Right cardiac atrium (tissue), 5 donors: ENCODE results near the gene CCL11. TPM values are rescaled to one million over a fixed set of nuclear protein-coding genes. Genes with fewer than 3 reads are reported as not detected.

ENCODE experiments used
- ATAC-seq, 2 donors: fragments of 200-7000 bp; cut with Tn5 transposase; one replicate each; pipeline versions ENCODE4 v1.8.0 to v1.9.1; 2020; ENCODE audit warnings: moderate library complexity in 2 of 2, mild to moderate bottlenecking in 1 of 2
- DNase-seq, 3 donors: peaks; one replicate each; pipeline ENCODE4 v3.0.0-alpha.2; 2020
- H3K27ac ChIP-seq: one replicate; pipeline ENCODE4 v1.5.1; 2013; ENCODE audit warnings: mild to moderate bottlenecking, low read length, control low read depth, moderate library complexity
- H3K27me3 ChIP-seq: one replicate; pipeline ENCODE4 v1.6.1; 2013; ENCODE audit not compliant: control insufficient read depth, insufficient read depth
- H3K4me1 ChIP-seq: one replicate; pipeline ENCODE4 v1.6.1; 2013; ENCODE audit warnings: low read length; ENCODE audit not compliant: control insufficient read depth, insufficient read depth
- H3K4me3 ChIP-seq: one replicate; pipeline ENCODE4 v1.5.1; 2013; ENCODE audit warnings: low read length, control low read depth
- H3K9me3 ChIP-seq: one replicate; pipeline ENCODE4 v1.6.1; 2013; ENCODE audit warnings: low read length; ENCODE audit not compliant: control insufficient read depth
- WGBS: extraction: QIAGEN DNeasy Blood & Tissue Kit; methylation state at CpG from one replicate; pipeline ENCODE4 v1.1.7; 2013; 5-methylcytosine and 5-hydroxymethylcytosine counted together
- intact Hi-C, 4 donors: fragments of 100-400 bp; cut with DNase I; formaldehyde crosslinking; loops; one replicate each; pipeline versions ENCODE4 v1.11.0 to v1.14.0; 2022 to 2023
- polyA plus RNA-seq: library from polyadenylated mRNA; stranded (reverse); fragments of 200-250 nt; gene quantifications from one replicate; pipeline ENCODE4 v1.2.3, GENCODE V29; 2013
- total RNA-seq, 4 donors: library from RNA; stranded (reverse); fragmentation: NEBNext Ultra II Directional; extraction: Animal tissue kit (Norgen Biotek cat#: 25700); gene quantifications; one replicate each; pipeline ENCODE4 v1.2.1, GENCODE V29; 2021
- donor health status: healthy with polysubstance abuse.
- donor health status: DM: no; HTN: yes; CAD: no.
- donor health status: DM: no; HTN: no; CAD: no.
- donor health status: DM: no; HTN: yes; CAD: no; lungs with severe emphysema.
- donor health status: DM: yes; HTN: yes; CAD: no.

Gene CCL11
- total and polyA plus RNA-seq, 5 donors, result 0.21 to 5.5 (median 0.79) TPM

- intact Hi-C loops, result no loop called here
- no peak overlapping the region for H3K4me3 ChIP-seq
- no peaks in the 10 kb centered on the region for H3K27me3 ChIP-seq
- no peaks in the 10 kb centered on the region for H3K9me3 ChIP-seq
- peak overlapping the region; percentile 42 for H3K27ac ChIP-seq
- WGBS, result 73% methylated on average over 1 of the region's 1 CpG
- DNase-seq, result no peak
- H3K4me1 ChIP-seq, result peaks cover 36% of the 10 kb centered on the region
- ATAC-seq, result no peak
These were observed 36.5 kb upstream of the CCL11 start for GRCh38 chr17:34249061-34249460.

- intact Hi-C loops, result no loop called here
- Histone ChIP-seq H3K4me3 (no peak overlapping the region), H3K9me3 (no peaks in the 10 kb centered on the region), H3K4me1 (peaks cover 39% of the 10 kb centered on the region), H3K27me3 (no peaks in the 10 kb centered on the region), H3K27ac (peak overlapping the region; percentile 42)
- no peak for ATAC-seq
- 53% methylated on average over 1 of the region's 1 CpG for WGBS
- DNase-seq, result peak in 1 of 3 donors; percentile 27
These were observed 36.1 kb upstream of the CCL11 start for GRCh38 chr17:34249478-34249877.

- Histone ChIP-seq H3K27ac (peak overlapping the region; percentile 17), H3K4me1 (peaks cover 45% of the 10 kb centered on the region), H3K4me3 (no peak overlapping the region), H3K9me3 (no peaks in the 10 kb centered on the region), H3K27me3 (no peaks in the 10 kb centered on the region)
- no peak for DNase-seq
- ATAC-seq, result no peak
- 84% methylated on average over 3 of the region's 3 CpGs for WGBS
- intact Hi-C loops, result loop anchor here in 1 of 4 donors (5.0 kb wide), 1 partner anchor 56 kb away; no protein-coding TSS in a partner anchor
These were observed 34.4 kb upstream of the CCL11 start for GRCh38 chr17:34251186-34251585.

GRCh38 chr17:34252095-34252443 lies 33.5 kb upstream of the CCL11 start:
- H3K4me3 ChIP-seq, result no peak overlapping the region
- no peak for ATAC-seq
- H3K27ac ChIP-seq, result peak overlapping the region; percentile 97
- intact Hi-C loops, result loop anchor here in 1 of 4 donors (5.0 kb wide), 1 partner anchor 55 kb away; no protein-coding TSS in a partner anchor
- WGBS, result 17% methylated on average over 5 of the region's 5 CpGs
- no peaks in the 10 kb centered on the region for H3K9me3 ChIP-seq
- peak in 2 of 3 donors; percentile 55 to 64 for DNase-seq
- peaks cover 47% of the 10 kb centered on the region for H3K4me1 ChIP-seq
- no peaks in the 10 kb centered on the region for H3K27me3 ChIP-seq

- H3K27me3 ChIP-seq, result no peaks in the 10 kb centered on the region
- intact Hi-C loops, result loop anchor here in 1 of 4 donors (5.0 kb wide), 1 partner anchor 55 kb away; no protein-coding TSS in a partner anchor
- no peaks in the 10 kb centered on the region for H3K9me3 ChIP-seq
- H3K4me1 ChIP-seq, result peaks cover 47% of the 10 kb centered on the region
- ATAC-seq, result peak; percentile 89 to 92
- peak overlapping the region; percentile 97 for H3K27ac ChIP-seq
- peak; percentile 97 to 99 (median 97) for DNase-seq
- WGBS, result 7% methylated on average over 6 of the region's 6 CpGs
- no peak overlapping the region for H3K4me3 ChIP-seq
These were observed 33.0 kb upstream of the CCL11 start for GRCh38 chr17:34252444-34253138.

GRCh38 chr17:34253139-34253525 lies 32.4 kb upstream of the CCL11 start:
- Histone ChIP-seq H3K27me3 (no peaks in the 10 kb centered on the region), H3K4me3 (no peak overlapping the region), H3K27ac (peak overlapping the region; percentile 88), H3K4me1 (peaks cover 46% of the 10 kb centered on the region), H3K9me3 (no peaks in the 10 kb centered on the region)
- WGBS, result 55% methylated on average over 3 of the region's 3 CpGs
- ATAC-seq (no peak), DNase-seq (no peak)
- intact Hi-C loops, result loop anchor here in 1 of 4 donors (5.0 kb wide), 1 partner anchor 54 kb away; no protein-coding TSS in a partner anchor

- Histone ChIP-seq H3K4me3 (no peak overlapping the region), H3K27ac (peak overlapping the region; percentile 88), H3K4me1 (peaks cover 42% of the 10 kb centered on the region), H3K9me3 (no peaks in the 10 kb centered on the region), H3K27me3 (no peaks in the 10 kb centered on the region)
- peak; percentile 60 to 71 for ATAC-seq
- DNase-seq, result peak in 1 of 3 donors; percentile 62
- 35% methylated on average over 3 of the region's 3 CpGs for WGBS
- intact Hi-C loops, result loop anchor here in 1 of 4 donors (5.0 kb wide), 1 partner anchor 53 kb away; no protein-coding TSS in a partner anchor
These were observed 31.4 kb upstream of the CCL11 start for GRCh38 chr17:34254146-34254545.

- WGBS, result 5% methylated on average over 11 of the region's 11 CpGs
- DNase-seq, result peak; percentile 80 to 91 (median 80)
- Histone ChIP-seq H3K27me3 (no peaks in the 10 kb centered on the region), H3K4me1 (peaks cover 39% of the 10 kb centered on the region), H3K9me3 (no peaks in the 10 kb centered on the region), H3K4me3 (peak within 1 kb of the TSS; percentile 36), H3K27ac (peak within 1 kb of the TSS; percentile 84)
- peak; percentile 76 to 79 for ATAC-seq
- intact Hi-C loops, result loop anchor here in 1 of 4 donors (5.0 kb wide), 1 partner anchor 52 kb away; no protein-coding TSS in a partner anchor
These were observed 30.7 kb upstream of the CCL11 start, which contains the start of gene CCL2 for GRCh38 chr17:34254651-34255380. Gene CCL2, plus strand, starts transcription at chr17:34255285. Its CDS starts 65 bp downstream, at chr17:34255350.

GRCh38 chr17:34255381-34255732 lies 30.2 kb upstream of the CCL11 start:
- Histone ChIP-seq H3K27ac (peak overlapping the region; percentile 84), H3K4me1 (peaks cover 37% of the 10 kb centered on the region), H3K9me3 (no peaks in the 10 kb centered on the region), H3K27me3 (no peaks in the 10 kb centered on the region), H3K4me3 (peak overlapping the region; percentile 36)
- 21% methylated on average over 5 of the region's 5 CpGs for WGBS
- intact Hi-C loops, result no loop called here
- no peak for DNase-seq
- ATAC-seq, result no peak

GRCh38 chr17:34255841-34256240 lies 29.7 kb upstream of the CCL11 start:
- peak overlapping the region; percentile 84 for H3K27ac ChIP-seq
- ATAC-seq (no peak), DNase-seq (no peak)
- no peaks in the 10 kb centered on the region for H3K9me3 ChIP-seq
- WGBS, result 89% methylated on average over 1 of the region's 1 CpG
- no peaks in the 10 kb centered on the region for H3K27me3 ChIP-seq
- intact Hi-C loops, result no loop called here
- peaks cover 33% of the 10 kb centered on the region for H3K4me1 ChIP-seq
- peak overlapping the region; percentile 36 for H3K4me3 ChIP-seq
